Measurements from ENCODE around the gene ARHGDIB.

ARHGDIB gene

DNA sequence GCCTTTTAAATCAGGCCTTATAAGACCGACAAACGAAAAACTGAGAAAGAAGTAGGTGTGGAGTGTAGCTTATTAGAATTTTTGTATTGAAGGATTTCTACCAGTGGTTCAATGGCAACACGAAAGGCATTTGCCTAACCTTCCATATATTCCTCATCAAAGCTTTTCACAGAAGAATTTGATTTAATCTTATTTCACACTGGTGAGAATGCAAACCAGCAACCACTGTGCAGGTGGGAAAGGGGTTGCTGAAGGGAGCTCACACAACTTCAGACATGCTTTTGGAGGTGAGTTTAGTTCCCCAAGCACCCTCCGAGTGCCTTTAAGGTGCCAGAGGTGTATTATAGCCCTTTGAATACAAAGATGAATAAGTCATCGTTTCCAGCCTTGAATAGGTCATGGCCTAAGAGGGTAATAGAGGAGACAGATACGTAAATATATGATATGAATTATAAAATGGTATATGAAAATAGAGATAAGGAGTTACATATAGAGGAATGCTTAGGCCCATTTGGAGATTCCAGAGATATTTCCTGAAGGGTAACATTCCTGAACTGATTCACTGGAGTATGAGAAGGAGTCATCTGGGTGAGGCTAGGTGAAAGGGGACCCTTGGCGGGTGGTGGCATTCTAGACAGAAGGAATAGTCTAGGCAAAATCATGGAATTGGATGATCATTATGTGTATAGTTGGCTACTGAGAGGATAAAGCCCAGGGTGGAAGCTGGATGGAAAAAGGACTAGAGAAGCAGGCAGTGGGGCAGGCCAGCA is 29.4 kb downstream of the ARHGDIB start:
- DNase-seq, result no peak

DNA sequence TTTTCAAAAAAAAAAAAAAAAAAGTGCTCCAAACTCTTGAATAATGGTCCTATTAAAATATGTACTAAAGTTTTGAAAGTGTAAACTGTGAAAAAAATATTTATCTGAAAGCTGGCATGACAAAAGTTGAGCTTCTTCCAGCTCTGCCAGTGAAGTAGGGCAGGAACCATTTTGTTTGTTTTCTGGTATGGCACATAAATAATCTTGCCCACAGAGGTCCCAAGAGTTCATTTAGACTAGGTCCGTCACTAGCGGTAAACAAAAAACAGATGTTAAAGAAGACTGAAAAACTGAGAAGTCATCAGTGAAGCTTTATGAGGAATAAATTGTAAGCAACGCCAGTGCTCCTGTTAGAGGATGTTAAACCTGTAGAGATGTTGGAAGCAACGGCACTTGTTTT is 30.0 kb downstream of the ARHGDIB start:
- no peak for DNase-seq

DNA sequence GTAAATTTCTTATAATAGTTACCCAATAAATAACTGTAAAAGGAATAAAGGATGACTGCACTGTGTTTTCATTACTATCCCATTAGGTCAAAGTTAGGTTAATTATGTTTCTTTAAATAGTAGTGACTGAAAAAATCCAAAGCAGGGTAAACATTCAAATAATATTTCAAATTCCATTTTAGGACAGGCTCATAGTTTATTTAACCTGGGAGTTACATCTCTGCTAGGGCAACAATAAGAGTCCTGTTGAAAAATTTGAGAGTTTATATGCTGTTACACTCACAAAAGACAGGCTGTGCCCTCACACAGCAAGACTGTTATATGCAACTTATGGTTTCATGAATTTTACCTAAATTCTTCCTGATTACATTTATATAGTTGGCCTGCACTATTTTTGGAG is 31.1 kb downstream of the ARHGDIB start:
- DNase-seq, result no peak

DNA sequence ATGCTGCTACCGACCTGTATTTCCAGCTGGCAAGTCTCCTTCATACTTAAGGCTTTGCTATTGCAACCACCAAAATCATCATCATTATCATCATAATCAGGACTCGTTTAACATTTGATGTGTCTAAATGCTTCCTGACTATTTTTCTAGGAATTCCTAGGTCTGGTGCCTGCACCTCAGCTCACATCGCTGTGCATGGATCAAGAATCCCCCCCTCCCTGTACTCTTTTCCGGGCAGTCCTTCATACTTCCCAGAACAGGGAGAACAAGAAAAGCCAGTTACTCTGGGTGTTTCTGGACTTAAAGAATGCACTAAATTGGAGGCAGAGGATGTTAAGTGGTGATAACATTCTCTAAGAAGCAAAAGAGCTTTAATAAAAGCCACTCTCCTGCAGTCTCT is 32.5 kb downstream of the ARHGDIB start:
- no peak for DNase-seq

- DNase-seq, result no peak
Measured at GRCh38 chr12:14927267-14927666, 34.1 kb downstream of the ARHGDIB start.

DNA sequence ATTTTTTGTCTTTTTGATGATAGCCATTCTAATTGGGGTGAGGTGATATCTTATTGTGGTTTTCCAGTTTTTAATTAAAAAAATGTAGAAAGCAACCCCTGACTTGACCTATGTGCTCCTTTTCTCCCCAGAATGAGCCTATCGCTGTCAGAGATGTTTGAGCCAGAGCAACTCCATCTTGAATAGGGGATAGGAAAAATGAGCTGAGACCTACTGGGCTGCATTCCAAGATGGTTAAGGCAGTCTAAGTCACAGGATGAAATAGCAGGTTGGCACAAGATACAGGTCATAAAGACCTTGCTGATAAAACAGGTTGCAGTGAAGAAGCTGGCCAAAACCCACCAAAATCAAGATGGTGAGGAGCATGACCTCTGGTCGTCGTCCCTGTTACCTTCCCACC is 36.9 kb downstream of the ARHGDIB start:
- no peak for DNase-seq

- no peak for DNase-seq
Measured at GRCh38 chr12:14923944-14924343, 37.5 kb downstream of the ARHGDIB start.

GRCh38 chr12:14921218-14921617 is 40.2 kb downstream of the ARHGDIB start:
- DNase-seq, result no peak

DNA sequence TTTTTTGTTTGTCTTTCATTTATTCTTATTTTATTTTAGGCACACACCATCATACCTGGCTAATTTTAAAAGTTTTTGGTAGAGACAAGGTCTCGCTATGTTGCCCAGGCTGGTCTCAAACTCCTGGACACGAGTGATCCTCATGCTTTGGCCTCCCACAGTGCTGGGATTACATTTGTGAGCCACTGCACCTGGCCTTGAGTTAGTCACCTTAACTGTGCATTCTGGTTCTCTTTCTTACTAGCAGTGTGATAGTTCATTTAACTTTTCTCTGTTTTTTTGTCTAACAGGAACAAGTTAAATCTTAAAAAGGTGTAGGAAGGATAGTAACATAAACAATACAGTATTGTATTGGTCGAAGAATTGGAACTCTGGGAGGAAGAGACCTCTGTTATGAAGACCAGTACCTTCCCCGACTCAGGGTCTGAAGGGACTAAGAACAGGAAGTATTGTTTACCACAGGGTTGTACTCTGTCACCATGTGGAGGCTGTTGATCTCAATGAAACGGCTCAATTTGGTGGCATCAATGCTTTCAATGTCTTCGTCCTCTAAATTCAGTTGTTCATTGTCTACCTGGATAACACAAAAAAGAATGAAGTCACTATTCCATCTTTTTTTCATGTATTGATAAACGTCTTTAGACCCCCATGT is 40.8 kb downstream of the ARHGDIB start:
- no peak for DNase-seq

- DNase-seq, result no peak
Measured at GRCh38 chr12:14919455-14919854, 41.9 kb downstream of the ARHGDIB start.

GRCh38 chr12:14915736-14916135 is 45.7 kb downstream of the ARHGDIB start:
- no peak for DNase-seq

- DNase-seq, result no peak
Measured at GRCh38 chr12:14913381-14913781, 48.0 kb downstream of the ARHGDIB start.

DNA sequence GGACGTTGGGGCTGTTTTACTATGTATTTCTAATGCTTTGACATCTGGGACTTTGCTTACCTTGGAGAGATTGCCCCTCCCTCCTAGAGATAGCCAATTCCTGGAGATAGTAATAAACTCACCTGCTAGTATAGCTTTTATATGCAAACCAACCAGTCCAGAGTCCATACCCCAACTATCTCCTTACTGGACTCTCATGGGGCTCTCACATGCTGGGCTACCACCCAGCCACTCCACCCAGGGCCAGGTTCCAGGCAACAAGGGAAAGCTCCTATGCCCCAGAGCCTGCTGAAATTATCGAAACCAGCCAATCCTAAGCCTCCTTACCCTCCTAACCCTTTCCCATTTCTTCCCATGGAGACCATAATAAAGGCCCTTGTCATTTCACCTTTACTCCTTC is 50.3 kb downstream of the ARHGDIB start:
- no peak for DNase-seq

DNA sequence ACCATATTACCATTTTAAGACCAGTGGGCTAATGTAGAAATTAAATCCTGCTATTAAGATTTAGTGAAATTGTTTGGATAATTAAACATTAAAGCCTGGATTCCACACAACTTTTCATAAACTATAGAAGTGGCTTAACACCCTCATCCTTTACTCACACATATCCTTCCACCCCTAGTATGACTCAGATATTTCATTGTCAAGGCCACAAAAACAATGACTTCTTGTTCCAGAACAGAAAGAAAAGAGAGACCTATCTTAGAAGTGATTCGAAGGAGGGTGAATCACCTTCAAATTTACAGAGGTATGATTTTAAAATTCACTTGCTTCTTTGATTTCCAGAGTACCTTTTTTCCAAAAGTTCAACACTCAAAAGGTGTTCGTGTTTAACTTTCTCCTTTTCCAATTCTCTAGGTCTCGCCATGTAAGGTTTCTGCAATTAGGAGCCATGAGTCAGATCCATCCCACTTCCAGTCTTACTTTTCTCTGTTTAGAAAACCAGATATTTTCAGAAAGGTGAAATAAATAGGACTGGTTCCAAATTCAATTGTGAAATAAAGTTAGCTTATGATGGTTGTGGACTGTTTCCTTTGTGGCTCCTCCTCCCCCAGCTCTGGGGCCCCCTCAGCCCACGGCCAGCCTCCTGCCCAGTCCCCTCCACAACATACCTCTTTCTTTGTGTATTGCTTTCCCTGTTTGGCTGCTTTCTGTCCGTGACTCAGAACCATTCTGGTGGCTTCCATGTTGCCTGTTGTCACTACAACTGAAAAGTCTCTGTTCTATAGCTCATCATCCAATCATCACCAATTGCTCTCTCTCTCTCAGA is 51.1 kb downstream of the ARHGDIB start:
- DNase-seq, result no peak

DNA sequence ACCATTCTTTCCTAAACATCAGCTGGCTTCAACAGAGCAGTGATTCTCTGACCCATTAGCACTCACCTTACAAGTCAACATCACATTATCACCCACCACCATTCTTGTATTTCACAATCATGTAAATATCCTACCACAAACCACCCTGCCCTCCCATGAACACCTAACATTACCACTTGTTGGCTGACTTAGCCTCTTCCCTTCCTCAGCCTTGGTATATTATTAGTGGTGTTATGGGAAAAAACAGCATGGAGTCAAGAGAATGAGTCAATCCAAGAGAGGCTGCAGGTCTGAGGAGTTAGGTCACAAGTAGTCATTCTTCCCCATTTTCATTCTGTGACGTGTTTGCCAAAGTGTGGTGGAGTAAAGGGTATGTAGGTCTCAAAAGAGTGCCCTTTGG is 53.4 kb downstream of the ARHGDIB start:
- DNase-seq, result no peak

DNA sequence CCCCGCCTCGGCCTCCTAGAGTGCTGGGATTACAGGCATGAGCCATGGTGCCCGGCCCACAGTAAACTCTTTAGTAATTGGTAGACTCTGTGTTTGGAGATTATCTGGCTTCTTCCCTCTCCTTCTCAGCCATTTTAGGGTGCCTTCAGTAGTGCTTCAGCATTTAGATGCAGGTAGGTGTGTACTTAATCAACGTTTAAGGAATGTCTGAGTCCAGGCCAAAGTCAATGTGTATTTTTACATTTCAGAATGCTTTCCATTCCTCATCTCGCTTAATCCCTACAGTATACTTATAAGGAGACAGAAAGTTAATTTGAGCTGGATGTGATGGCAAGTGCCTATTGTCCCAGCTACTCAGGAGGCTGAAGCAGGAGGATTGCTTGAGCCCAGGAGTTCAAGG is 55.3 kb downstream of the ARHGDIB start:
- DNase-seq, result no peak

DNA sequence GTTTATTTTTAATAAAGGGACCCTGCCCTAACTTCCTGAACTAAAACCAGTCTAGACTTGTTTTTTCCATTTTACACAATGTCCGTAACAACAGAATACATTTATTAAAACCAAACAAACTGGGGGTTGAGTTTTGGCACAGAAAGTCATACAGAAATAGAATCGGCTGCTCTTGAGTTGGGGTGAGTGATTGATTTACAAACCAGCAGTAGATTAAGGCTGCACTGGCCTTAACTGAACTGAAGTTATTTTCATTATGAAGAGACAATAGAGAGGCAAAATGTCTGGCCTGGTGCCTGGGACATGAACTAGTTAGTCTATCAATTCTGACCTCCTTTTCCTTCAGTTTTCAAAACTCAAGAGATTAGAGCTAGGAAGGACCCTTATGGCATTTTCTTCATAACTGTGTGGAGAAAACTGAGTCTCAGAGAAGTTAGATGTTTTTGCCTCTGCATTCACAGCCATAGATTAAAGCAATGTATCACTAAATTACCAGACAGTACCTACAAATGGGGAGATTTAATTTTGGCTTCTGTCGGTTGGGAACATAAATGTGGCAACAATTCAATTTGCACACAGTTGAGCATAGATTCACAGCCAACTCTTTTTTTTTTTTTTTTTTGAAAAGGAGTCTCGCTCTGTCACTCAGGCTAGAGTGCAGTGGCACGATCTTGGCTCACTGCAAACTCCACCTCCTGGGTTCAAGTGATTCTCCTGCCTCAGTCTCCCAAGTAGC is 56.0 kb downstream of the ARHGDIB start:
- DNase-seq, result no peak

DNA sequence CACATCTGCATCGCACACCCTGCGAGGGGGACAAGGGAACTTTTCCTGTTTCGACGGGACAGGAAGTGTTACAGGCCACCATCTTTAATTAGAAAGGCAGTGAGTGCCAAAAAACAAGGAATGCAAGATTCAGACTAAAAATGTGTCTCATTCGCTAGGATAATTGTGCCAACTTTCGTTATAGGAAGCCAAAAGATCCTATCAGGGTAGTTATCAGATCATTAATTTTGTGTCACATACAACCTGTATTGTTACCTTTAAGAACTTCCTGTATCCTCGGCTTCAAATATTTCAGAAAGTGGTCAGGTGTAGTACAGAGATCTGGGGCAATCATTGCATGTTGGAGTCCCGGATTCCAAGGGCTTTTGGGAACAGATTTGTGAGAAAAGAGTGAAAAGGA is 56.5 kb downstream of the ARHGDIB start:
- no peak for DNase-seq

- no peak for DNase-seq
Measured at GRCh38 chr12:14903386-14904098, 57.9 kb downstream of the ARHGDIB start.

- DNase-seq, result no peak
Measured at GRCh38 chr12:14902465-14902864, 58.9 kb downstream of the ARHGDIB start.

- DNase-seq, result no peak
Measured at GRCh38 chr12:14901228-14901562, 60.2 kb downstream of the ARHGDIB start.
